Measurements from ENCODE around the gene SYNCRIP.

Gene SYNCRIP

DNA sequence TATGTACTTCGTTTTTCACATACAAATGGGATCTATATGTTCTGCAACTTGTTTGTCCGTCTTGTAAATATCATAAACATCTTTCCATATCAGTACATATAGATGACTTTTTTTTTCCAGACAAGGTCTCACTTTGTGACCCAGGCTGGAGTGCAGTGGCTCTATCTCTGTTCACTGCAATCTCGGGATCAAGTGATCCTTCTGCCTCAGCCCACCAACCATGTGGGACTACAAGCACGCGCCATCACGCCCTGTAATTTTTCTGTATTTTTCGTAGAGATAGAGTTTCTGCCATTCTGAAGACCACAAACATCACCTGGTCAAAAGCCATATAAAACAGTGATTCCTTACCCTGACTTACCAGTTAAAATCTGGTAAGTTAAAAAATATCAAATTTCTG is 37.7 kb upstream of the SYNCRIP start:
- peak overlapping the region; percentile 76 for H3K4me3 ChIP-seq (ENCODE audit: low read length)
- DNase-seq (ENCODE audit: low read depth), result no peak
- TF ChIP-seq, protein P1, sequence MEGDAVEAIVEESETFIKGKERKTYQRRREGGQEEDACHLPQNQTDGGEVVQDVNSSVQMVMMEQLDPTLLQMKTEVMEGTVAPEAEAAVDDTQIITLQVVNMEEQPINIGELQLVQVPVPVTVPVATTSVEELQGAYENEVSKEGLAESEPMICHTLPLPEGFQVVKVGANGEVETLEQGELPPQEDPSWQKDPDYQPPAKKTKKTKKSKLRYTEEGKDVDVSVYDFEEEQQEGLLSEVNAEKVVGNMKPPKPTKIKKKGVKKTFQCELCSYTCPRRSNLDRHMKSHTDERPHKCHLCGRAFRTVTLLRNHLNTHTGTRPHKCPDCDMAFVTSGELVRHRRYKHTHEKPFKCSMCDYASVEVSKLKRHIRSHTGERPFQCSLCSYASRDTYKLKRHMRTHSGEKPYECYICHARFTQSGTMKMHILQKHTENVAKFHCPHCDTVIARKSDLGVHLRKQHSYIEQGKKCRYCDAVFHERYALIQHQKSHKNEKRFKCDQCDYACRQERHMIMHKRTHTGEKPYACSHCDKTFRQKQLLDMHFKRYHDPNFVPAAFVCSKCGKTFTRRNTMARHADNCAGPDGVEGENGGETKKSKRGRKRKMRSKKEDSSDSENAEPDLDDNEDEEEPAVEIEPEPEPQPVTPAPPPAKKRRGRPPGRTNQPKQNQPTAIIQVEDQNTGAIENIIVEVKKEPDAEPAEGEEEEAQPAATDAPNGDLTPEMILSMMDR (conservative IDR thresholded peaks at IDR 0.05; ENCODE audit: low read length), result no peak

DNA sequence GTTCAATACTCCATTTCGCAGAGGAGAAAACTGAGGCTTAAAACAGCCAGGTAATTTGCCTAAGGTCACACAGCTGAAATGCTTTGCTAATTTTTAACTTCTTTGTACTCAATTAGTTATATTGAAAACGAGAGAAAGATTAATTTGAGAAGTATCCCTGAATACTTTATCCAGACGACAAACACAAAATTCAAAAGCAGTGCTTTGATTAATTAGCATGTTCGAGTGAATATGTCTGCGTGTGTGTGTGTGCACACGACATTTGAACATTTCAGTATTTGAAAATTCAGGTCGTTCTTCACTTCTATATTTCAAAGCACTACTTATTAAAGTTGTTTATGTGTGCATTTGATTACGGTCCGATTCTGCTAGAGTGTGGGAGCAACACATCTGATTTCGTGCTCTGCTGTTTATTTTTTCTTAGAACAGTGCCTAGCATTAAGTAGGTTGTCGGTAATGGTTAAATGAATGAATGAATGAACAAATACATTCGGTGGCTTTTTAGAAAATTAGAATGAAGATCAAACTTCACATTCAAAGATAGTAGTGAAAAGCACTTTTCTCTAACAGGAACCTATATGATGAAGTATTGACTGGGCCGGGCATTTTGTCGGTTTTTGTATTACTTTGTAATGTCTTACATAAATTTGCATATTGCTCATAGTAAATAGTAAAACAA is 36.9 kb upstream of the SYNCRIP start:
- H3K4me3 ChIP-seq (ENCODE audit: low read length), result peak overlapping the region; percentile 76
- DNase-seq (ENCODE audit: low read depth), result no peak
- TF ChIP-seq, protein P1 (conservative IDR thresholded peaks at IDR 0.05; ENCODE audit: low read length), result no peak

DNA sequence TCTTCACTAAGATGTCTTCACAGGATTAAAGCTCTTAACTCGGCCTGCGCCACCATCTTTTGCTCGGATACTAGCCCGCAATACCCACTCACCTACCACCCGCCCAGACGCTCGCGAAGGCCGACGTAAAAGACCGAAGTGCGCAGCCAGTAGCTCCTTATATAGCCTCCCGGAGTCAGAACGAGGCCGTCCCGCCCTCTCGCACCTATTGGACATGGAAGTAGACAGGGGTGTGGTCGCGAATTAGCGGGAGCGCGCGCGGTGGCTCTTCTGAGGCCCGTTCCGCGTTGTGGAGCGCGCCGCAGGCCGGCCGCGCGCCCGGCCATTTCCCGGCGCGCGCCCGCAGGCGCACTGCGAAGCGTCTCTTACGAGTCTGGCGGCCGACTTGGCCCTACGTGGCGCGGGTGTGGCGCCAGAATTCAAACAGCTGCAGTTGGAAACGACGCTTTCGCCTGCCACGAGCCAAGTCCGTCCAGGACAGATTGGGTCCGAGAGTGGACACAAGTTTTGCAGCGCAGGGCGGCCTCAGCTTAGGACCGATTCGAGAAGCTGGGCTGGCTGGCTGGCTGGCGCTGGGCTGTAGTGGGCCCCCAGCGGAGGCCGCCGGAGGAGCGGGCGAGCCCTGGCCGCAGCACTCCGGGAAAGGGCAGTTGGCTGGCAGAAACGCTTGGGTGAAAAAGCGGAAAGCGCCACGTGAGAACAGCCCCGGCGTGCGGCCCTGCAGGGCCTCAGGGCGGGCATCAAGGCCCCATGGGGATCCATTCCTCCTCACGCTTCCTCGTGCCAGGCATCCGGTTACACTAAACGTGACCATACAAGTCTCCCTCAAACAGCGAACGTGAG is 36.1 kb upstream of the SYNCRIP start:
- TF ChIP-seq, protein P1 (conservative IDR thresholded peaks at IDR 0.05; ENCODE audit: low read length), result no peak
- DNase-seq (ENCODE audit: low read depth), result peak; percentile 99
- H3K4me3 ChIP-seq (ENCODE audit: low read length), result peak overlapping the region; percentile 81

DNA sequence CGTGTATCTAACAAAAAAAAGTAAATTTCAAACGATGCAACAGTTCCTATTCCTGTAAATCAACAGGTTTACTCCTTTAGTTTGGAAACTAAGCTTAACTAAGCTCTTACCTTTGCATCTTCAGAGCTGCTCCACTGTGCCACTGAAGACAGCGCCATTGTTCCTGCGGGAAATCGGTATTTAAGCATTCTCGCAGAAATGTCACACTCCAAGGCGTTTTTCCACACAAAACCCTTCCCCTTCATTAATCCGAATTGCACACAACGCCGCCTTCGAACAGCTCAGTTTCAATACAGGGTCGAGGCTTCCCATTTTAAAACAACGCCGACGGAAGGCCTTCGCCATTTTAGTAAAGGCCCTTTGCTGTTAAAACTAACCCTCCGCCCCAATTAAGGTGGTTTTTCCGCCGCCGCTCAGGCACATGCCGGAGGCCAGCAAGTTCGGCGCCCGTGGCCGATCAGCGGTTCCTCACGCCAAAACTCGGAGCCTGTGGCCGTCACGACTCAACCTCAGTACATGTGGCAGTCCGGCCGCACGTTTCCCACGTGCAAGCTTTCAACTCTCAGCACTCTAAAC is 35.4 kb upstream of the SYNCRIP start:
- TF ChIP-seq, protein P1 (conservative IDR thresholded peaks at IDR 0.05; ENCODE audit: low read length), result no peak
- DNase-seq (ENCODE audit: low read depth), result no peak
- peak overlapping the region; percentile 81 for H3K4me3 ChIP-seq (ENCODE audit: low read length)

DNA sequence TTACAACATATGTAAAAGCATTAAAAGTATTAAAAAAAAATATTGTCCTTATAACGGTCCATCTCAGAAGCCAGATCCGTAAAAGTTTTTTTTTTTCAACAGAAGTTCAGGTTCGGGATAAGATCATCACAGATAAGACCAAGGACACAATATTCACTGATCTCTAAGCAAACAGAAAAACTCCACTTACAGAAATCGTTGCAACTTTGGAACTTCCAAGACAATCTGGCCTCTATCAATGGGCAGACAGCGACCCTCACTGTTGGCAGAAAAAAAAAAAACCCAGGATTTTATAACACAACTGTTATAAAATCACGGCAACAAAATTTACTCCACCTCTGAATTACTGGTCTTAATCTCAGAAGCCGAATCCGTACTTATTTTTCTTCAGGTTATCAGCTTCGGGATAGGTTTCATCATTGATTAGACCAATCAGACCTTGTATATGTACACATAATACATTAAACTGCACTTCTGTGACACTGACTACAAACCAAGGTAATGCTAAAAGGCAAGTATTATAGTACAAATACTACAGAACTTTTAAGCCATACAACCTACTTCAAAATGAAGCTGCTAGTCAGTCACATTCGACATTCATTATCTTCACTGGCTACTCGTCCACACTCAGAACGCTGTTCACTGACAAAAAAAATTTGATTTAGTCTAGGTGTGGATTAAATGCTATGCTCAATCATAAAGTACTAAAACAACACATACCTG is 34.7 kb upstream of the SYNCRIP start:
- H3K4me3 ChIP-seq (ENCODE audit: low read length), result peak overlapping the region; percentile 81
- DNase-seq (ENCODE audit: low read depth), result peak; percentile 34
- TF ChIP-seq, protein P1 (conservative IDR thresholded peaks at IDR 0.05; ENCODE audit: low read length), result peak; percentile 45

DNA sequence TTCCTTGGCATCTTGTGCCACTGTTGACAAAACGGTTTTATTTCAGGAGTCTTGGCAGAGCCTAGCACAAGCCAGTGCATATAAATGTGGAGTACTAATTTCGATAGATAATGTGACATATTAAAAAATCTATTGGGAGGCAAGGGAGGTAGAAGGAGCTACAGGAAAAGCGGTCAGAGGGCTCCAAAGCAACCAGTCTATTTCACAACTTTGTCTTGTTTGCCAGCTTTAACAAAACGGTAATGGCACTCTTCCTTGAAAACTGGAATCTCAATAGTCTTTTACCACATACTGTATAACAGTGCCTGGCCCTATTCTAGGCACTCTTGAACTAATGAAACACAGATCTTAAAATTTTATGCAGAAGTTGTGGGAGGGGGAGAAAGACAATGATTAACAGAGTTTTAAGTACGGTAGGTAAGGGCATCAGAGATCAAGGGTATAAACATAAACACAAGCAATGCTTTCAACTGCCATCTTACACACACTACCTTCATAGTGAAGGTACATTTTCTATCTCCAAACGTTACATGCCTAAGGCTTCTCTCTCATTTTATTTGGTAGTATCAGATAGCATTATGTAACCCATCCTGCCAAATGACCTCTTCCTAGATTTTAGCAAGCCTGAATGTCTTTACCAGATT is 33.5 kb upstream of the SYNCRIP start:
- H3K4me3 ChIP-seq (ENCODE audit: low read length), result peak overlapping the region; percentile 81
- DNase-seq (ENCODE audit: low read depth), result peak; percentile 47
- TF ChIP-seq, protein P1 (conservative IDR thresholded peaks at IDR 0.05; ENCODE audit: low read length), result no peak
